GM18870 (cell line): Measurements from ENCODE around the gene FAM3C.
"Not testable (repeated sequence)": the region's sequence is repeated elsewhere in the genome, so short reads cannot be mapped to it uniquely, and the experiment has no call there.

ENCODE experiments used
- ATAC-seq: cut with Tn5 transposase; IDR thresholded peaks from one replicate; pipeline ENCODE4 v1.9.1; 2021; ENCODE audit warnings: moderate library complexity; ENCODE audit not compliant: unreplicated experiment

Gene FAM3C, protein sequence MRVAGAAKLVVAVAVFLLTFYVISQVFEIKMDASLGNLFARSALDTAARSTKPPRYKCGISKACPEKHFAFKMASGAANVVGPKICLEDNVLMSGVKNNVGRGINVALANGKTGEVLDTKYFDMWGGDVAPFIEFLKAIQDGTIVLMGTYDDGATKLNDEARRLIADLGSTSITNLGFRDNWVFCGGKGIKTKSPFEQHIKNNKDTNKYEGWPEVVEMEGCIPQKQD

DNA sequence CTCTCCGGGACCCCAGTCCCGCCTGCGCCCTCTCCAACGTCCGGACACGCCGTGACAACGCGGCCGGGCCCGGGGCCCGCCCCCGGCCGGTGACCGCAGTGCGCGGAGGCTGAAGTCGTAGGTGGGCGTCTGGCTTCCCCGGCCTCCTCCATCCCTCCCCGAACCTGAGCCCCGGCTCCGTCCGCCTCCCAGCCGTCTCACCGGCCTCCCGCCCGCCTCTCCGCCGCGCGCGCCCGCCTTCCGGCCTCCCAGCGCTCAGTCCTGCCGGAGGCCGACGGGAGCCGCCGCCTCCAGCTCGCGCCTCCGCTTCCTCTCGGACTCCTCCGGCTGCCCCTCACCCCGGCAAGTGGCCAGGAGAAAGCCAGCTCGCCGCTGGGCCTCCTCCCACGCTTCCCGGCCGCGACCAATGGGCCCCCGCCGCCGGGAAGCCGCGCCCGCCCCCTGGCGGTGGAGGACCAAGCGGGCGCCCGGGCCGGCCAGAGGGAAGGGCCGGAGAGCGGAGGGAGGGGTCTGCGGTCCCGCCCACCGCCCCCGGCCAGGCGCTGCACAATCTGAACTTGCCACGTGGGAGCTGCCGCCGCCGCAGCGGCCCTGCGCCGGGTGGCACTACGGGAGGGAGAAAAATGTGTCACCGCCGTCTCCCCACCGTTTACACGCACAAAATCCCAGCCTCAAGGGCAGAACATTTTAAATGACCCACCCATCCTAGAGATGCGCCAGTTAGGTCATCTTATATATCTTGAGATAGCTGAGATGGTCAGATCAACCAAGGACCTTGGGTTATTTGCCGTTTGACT, at the start of gene FAM3C:
TSS of gene FAM3C (minus strand) at position 348 of the 797 bp plus-strand sequence. CDS start 13,339 bp downstream, outside the sequence.
- ATAC-seq: peak; percentile 69

DNA sequence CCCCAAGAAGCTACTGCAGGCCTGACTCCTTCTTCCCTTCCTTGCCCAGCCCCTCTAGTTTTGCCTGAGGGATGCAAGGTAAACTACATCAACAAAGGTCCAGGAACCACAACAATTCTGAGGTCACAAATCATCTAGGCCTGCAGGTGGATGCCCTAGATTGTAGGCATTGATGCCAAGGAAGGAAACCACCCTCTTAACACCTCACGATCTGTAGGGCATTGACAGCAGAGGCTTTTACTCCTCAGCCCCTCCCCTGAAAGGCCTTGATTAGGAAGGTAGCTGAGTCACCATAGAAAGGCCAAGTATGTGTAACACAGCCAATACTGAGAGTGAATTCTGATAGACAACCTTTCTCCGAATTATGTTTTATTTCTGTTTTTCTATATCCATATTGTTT, 46.7 kb upstream of the FAM3C start:
- ATAC-seq: no peak

DNA sequence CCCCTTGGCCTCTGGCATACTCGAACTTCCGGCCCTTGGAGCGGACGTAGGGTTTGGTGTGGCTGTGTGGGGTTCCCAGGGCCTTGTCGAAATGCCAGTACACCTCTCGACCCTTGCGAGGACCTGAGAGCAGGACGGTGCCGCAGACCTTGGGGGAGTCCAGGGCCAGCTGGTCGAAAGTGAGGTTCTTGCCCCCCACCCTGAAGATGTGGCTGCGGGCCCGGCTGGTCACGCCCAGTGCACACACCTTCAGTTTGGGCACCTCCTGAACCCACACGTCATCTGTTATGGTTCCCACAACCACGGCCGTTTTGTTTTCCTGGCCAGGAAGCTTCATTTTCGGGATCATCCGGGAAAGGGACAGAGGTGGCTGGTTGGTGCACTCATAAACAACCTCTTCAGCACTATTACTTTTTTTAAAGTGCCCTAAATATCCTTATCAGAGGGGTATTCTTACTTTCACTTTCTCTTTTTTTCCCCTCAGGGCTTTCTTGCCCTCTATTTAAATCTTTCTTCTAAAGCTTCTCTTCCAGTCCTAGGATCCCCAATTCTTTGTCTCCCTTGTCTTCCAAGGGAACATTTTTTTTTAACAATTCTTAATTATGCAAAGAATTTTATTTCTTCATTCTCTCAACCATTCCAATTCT, 44.9 kb upstream of the FAM3C start:
- no peak for ATAC-seq

DNA sequence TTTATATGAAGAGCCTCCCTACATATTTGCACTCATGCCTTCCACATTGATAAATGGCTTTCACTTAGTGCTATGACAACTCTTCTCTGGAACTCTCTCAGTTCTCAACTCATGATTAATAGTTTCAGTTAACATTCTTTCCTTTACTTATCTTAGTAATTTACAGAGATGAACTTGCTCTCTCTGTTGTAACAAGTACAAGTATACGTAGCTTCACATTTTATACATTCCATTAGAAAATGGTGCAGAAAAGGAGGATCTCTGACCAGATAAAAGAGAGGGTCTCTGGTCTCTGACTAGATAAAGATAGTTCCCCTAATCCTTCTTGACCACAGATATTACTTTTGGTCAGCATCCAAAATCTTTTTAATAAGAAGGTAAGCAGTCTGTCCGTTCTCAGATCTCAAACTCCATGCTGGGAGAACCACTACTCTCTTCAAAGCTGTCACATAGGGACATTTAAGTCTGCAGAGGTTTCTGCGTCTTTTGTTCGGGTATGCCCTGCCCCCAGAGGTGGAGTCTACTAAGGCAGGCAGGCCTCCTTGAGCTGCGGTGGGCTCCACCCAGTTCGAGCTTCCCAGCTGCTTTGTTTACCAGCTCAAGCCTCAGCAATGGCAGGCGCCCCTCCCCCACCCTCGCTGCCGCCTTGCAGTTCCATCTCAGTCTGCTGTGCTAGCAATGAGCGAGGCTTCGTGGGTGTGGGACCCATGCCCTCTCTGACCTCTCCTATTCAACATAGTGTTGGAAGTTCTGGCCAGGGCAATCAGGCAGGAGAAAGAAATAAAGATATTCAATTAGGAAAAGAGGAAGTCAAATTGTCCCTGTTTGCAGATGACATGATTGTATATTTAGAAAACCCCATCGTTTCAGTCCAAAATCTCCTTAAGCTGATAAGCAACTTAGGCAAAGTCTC, 42.2 kb upstream of the FAM3C start:
- peak; percentile 42 for ATAC-seq

- ATAC-seq: no peak
Measured at GRCh38 chr7:121437470-121437869, 41.4 kb upstream of the FAM3C start.

DNA sequence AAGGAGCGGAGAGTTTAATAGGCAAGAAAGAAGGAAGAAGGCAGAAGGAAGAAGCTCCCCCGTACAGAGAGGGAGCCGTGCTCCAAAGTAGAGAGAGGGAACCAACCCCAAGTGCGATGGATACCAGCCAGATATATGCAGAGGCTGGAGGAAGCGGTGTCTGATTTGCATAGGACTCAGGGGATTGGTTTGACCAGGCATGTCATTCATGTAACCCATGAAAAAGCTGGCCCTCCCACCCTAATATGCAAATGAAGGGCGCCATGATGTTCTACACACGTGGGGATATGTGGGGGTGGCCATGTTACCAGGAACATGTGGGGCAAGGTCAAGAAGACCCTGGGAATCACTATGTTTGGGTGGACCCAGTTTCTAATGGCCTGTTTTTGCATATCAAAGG, 40.6 kb upstream of the FAM3C start:
- ATAC-seq: no peak

DNA sequence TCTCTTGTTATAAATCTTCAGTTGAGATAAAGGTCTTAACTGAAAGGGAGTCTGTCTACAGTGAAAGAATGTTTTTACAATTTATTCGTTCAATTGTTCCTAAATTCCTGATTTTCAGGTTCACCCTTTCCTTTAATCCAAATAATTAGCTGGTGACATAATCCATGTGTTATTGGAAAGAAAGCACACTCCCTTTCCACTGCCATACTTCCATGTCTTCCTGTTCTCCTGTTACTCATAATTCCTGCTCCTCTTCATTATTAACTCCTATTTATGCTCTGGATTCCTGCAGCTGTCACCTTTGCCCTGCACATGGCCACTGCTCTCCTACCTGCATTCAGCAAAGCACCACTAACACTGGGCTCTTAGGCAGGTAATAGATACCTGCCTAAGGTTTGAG, 40.0 kb upstream of the FAM3C start:
- no peak for ATAC-seq

DNA sequence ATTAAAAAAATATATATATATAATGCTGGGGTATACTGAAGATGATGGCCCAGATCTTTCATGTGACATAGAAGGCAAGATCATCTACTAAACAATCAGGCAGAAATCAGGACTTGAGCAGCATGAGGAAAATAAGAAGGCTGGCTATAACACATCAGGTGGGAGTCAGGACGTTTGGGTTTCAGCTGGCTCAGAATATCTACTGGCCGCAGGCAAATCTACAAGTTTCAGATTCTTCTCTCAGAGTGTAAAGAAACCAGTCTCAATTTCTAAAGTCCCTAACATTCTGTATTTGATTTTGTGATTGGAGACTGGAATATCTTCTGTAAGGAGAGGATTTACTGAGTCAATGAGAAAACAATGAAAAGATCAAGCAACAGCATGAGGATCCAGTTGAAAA, 37.7 kb upstream of the FAM3C start:
- peak; percentile 48 for ATAC-seq

- ATAC-seq: peak; percentile 81
Measured at GRCh38 chr7:121432486-121432885, 36.4 kb upstream of the FAM3C start.

DNA sequence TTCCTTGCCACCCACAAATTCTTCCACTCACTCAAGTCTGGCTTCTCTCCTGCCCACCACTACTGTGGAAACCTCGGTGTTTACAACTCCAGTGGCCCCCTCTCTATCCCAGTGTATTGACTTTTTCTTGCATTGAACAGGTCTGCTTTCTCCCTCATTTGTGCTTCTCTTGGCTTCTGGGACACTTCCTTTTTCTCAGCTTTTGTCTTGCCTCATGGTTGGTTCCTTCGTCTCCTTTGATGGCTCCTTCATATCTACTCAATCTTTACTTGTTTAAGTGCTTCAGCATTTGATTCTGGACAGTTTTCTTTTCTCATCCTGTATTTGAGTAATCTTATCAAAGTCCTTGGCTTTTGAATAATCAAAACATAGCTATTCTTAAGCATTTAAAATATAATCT, 35.9 kb upstream of the FAM3C start:
- ATAC-seq: no peak

DNA sequence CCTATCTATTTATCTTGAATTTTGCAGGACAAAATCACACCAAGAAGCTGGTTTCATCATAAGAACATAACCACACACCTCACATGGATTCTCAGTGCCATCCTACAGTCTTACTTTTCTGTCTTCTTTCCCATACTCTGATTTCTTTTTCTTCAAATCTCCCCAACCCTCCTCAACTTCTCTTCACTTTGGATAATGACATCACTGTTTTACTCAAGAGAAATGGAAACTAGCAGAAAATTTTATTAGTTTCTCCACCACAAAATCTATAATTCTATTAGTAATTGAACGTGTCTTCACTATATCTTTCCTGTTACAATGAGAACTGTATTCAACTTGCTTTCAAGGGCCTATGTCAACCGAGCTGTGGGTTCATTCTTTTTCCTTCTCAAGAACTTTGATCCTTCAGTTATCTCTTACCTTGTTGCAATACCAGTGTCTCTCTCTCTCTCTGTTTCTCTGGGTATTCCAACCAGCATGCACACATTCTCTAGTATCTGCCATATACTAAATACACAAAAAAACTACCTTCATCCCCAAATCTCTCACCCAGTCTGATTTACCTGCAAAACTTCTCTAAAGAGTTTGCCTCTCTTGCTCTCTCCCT, 35.4 kb upstream of the FAM3C start:
- no peak for ATAC-seq

DNA sequence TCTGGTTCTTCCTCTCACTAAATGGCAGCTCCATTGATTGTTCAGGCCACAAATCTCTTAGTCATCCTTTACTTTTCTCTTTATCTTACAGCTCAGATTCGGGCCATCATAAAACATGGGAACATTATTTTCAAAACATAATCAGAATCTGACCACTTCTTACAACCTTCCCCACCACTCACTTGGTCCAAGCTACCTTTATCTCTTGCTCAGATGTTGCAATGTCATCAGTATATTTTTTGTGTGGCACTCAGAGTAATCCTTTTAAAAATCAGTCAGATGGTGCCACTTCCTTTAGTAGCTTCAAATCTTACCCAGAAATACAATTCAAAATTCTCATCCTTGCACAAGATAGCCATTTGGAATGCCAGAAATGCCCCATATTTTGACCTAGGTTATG, 34.5 kb upstream of the FAM3C start:
- ATAC-seq: no peak

- no peak for ATAC-seq
Measured at GRCh38 chr7:121429798-121430197, 33.7 kb upstream of the FAM3C start.

DNA sequence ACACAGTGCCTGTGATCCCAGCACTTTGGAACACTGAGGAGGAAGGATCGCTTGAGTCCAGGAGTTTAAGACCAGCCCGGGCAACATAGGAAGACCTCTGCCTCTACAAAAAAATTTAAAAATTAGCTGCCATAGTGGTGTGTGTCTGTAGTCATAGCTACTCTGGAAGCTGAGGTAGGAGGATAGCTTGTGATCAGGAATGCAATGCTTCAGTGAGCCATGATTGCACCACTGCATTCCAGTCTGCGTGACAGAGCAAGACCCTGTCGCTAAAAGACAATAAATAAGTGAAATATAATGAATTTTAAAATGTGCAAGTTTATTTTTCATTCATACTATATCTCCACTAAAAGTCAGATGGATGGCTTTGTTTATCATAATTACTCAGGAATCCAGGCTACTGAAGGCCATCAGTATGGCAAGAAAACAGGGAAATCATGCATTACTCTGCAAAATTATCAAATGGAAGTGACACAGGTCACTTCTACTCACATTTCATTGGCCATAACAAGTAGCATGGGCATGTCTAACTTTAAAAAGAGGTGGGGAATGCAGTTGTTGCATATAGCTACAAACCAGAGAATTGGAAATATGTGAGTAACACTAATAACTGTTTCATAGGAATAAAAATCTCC, 32.9 kb upstream of the FAM3C start:
- ATAC-seq: no peak

DNA sequence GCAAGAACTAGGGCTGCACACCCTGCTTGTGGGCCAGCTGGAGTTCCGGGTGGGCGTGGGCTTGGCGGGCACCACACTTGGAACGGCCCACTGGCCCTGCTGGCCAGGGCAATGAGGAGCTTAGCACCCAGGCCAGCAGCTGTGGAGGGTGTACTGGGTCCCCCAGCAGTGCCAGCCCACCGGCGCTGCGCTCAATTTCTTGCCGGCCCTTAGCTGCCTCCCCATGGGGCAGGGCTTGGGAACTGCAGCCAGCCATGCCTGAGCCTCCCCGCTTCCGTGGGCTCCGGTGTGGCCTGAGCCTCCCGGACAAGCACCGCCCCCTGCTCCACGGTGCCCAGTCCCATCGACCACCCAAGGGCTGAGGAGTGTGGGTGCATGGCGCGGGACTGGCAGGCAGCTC, 25.6 kb upstream of the FAM3C start:
- not testable (repeated sequence) for ATAC-seq

GRCh38 chr7:121420976-121421375, 24.9 kb upstream of the FAM3C start:
- no peak for ATAC-seq

DNA sequence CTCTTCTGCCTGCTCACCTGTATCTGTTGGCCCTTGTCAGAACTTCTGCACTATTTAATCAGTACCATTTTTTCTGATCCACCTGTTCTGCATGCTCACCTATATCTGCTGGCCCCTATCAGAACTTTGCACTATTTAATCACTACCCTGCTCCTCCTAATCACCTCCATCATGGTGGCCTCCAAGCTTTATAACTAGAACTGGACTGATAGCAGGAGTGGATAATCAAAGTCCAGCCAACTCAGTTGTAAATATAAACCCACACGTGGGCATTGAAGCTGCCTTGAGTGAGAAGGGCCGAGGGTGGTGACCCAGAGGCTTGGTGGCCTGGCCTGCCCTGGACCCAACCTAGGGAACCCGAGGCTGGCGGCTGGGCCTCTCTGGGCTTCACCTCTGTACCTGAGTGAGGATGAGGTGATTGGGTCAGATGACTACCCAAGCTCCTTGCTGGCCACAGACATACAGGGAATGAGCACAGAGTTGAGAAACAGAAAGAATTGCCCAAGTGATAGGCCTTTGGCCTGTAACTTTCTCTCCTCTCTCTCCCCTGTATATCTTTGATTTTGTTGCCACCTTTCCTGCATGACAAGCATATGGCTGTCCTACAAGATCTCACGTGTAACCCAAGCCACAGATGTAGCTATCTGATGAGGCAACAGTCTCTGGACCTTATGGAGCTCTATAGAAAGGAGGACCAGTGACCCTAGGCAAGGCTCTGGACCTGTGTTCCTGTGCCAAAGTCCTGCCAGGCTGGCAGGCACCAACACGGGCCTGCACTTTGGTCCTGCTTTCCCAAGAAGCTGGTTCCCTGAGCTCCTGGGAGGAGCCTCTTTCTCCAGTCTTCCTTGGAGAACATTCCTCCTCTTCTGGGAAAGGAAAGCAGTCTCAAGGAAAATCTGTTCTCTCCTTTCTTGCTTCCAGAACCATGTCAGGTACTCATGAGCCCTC, 23.4 kb upstream of the FAM3C start:
- ATAC-seq: no peak

DNA sequence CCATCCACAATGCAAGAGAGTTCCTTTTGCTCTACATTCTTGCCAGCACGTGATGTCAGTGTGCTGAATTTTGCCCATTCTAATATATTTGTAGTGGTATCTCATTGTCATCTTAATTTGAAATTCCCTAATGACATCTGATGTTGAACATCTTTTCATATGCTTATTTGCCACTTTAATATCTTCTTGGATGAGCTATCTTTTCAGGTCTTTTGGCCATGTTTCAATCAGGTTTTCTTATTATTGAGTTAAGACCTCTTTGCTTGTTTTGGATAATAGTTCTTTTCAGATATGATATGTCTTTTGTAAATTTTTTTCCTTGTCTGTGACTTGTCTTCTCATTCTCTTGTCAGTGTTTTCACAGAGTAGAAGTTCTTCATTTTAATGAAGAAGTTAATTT, 20.4 kb upstream of the FAM3C start:
- no peak for ATAC-seq

- ATAC-seq: no peak
Measured at GRCh38 chr7:121414436-121414835, 18.3 kb upstream of the FAM3C start.
